GM19193 (cell line): ENCODE data around the gene TRIM43B.
"Not testable (repeated sequence)": the region's sequence is repeated elsewhere in the genome, so short reads cannot be mapped to it uniquely, and the experiment has no call there.

Experiments used
- POLR2A ChIP-seq: IDR thresholded peaks from 4 replicates; pipeline ENCODE4 v1.6.1; 2011; ENCODE audit not compliant: insufficient read depth, insufficient read length; ENCODE audit errors: extremely low read depth

TRIM43B gene

DNA sequence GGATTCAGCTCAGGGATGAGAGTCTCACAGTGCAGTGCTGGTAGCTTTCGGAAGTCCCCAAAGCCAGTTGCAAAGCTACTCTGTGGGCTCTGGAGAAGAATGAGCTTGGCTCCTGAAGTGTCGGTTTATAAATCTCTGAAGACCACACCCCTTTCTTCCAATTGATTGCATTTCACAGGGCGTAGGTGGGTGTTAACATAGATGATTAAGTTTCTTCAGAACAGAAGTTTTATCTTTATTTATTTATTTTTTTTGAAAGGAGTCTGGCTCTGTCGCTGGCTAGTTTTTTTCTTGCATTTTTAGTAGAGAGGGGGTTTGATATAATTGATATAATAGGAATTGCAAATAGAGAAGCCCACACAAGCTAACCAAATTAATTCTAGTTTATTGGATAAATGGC lies at the start of gene TRIM43B:
Gene TRIM43B (minus strand): TSS at position 101 of the 400 bp plus-strand sequence. CDS start 2,040 bp downstream, outside the sequence.
- not testable (repeated sequence) for TF ChIP-seq POLR2A

GRCh38 chr2:95531254-95531771 lies 46.8 kb upstream of the TRIM43B start:
- TF ChIP-seq POLR2A: no peak

GRCh38 chr2:95530734-95531133 lies 46.2 kb upstream of the TRIM43B start:
- TF ChIP-seq POLR2A: peak; percentile 21

- TF ChIP-seq POLR2A: peak; percentile 71
These were observed 42.1 kb upstream of the TRIM43B start for GRCh38 chr2:95526360-95527341.

DNA sequence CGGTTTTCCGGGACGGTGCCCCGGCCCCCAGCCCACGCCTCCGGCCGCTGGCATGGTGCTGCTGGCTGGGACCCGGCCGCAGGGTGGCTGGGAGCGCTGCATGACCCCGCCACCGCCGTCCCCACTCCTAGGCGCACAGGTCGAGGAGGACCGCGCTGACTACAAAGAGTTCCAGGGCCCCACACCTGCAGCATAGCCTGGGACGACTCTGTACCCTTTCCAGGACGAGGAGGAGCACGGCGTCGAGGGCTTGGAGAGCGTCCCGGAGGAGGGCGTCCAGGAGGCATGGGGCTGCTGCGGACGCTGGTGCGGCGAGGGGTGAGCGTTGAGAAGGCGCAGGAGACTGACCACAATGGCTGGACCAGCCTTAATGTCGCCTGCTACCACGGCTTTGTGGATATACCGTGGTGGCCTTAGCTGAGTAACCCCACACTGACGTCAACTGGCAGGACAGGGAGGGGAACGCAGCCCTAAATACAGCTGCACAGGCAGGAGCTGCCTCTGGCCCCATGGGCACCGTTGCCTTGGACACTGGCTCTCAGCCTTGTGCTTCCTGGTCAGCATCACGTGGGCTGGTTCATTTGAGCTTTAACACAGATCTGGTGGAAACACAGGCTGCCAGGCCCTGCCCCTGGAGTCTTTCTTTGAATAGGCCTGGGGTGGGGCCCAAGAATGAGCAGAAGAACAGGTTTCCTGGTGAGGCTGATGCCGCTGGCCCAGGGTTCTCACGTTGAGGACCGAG lies 40.9 kb upstream of the TRIM43B start:
- no peak for TF ChIP-seq POLR2A

- TF ChIP-seq POLR2A: no peak
These were observed 39.6 kb upstream of the TRIM43B start for GRCh38 chr2:95524195-95524594.

- TF ChIP-seq POLR2A: no peak
These were observed 30.2 kb upstream of the TRIM43B start for GRCh38 chr2:95514718-95515117.

GRCh38 chr2:95509408-95509807 lies 24.9 kb upstream of the TRIM43B start:
- TF ChIP-seq POLR2A: no peak

- TF ChIP-seq POLR2A: no peak
These were observed 20.7 kb upstream of the TRIM43B start for GRCh38 chr2:95505222-95505621.

GRCh38 chr2:95500854-95501253 lies 16.3 kb upstream of the TRIM43B start:
- no peak for TF ChIP-seq POLR2A
